Right lung (tissue), 5 donors: ENCODE data around the gene HOXB13. TPM values are rescaled to one million over a fixed set of nuclear protein-coding genes. Genes with fewer than 3 reads are reported as not detected.

Experiments
- DNase-seq, 2 donors: peaks; one replicate each; pipeline ENCODE4 v3.0.0-alpha.2; 2013
- polyA plus RNA-seq, 5 donors: library from polyadenylated mRNA; unstranded; fragments of 120-200 nt; gene quantifications; one replicate each; pipeline versions ENCODE4 v1.2.1 to v1.2.3, GENCODE V29; 2013; ENCODE audit warnings: inconsistent platforms in 1 of 5, low replicate concordance in 1 of 5; ENCODE audit not compliant: insufficient read length in 5 of 5, insufficient read depth in 1 of 5

The HOXB13 gene
- polyA plus RNA-seq, 5 donors: 0.10 TPM; not detected in 4

GRCh38 chr17:48711128-48711527 is 17.4 kb downstream of the HOXB13 start:
- no peak for DNase-seq

GRCh38 chr17:48704361-48705248 is 23.9 kb downstream of the HOXB13 start:
- DNase-seq: no peak

- no peak for DNase-seq
These were observed 26.6 kb downstream of the HOXB13 start for GRCh38 chr17:48701864-48702532.

- DNase-seq: no peak
These were observed 35.4 kb downstream of the HOXB13 start for GRCh38 chr17:48693178-48693577.

- DNase-seq: no peak
These were observed 36.5 kb downstream of the HOXB13 start for GRCh38 chr17:48692049-48692448.

- no peak for DNase-seq
These were observed 37.9 kb downstream of the HOXB13 start for GRCh38 chr17:48690655-48691054.

GRCh38 chr17:48681609-48682008 is 46.9 kb downstream of the HOXB13 start:
- DNase-seq: no peak

- no peak for DNase-seq
These were observed 49.0 kb downstream of the HOXB13 start for GRCh38 chr17:48679385-48680096.

- peak; percentile 19 to 35 for DNase-seq
These were observed 50.2 kb downstream of the HOXB13 start for GRCh38 chr17:48678141-48678971.

- no peak for DNase-seq
These were observed 51.5 kb downstream of the HOXB13 start for GRCh38 chr17:48676963-48677558.

Other genes with a start within 250 kb of the HOXB13 start
- gene HOXB1, start 197.7 kb downstream of the HOXB13 start, polyA plus RNA-seq: under 1 TPM in 4 of 5 donors, not detected in 1; 0.05 to 0.27 (median 0.16) TPM
- gene HOXB2, start 183.6 kb downstream of the HOXB13 start, polyA plus RNA-seq: 10 to 100 TPM; 25.8 to 37.5 (median 30.0) TPM
- 10 to 100 TPM; 10.7 to 14.3 (median 12.6) TPM for gene HOXB4, start 150.4 kb downstream of the HOXB13 start, polyA plus RNA-seq
- 10 to 100 TPM; 74.3 to 95.5 (median 89.1) TPM for gene HOXB3, start 138.5 kb downstream of the HOXB13 start, polyA plus RNA-seq
- 10 to 100 TPM; 28.0 to 34.6 (median 29.8) TPM for gene HOXB5, start 135.0 kb downstream of the HOXB13 start, polyA plus RNA-seq
- gene HOXB6, start 123.8 kb downstream of the HOXB13 start, polyA plus RNA-seq: 10 to 100 TPM; 11.9 to 14.9 (median 13.3) TPM
- 1 to 10 TPM; 6.2 to 8.7 (median 7.4) TPM for gene HOXB7, start 117.7 kb downstream of the HOXB13 start, polyA plus RNA-seq
- under 1 TPM; 0.33 to 0.70 (median 0.48) TPM for gene HOXB8, start 113.5 kb downstream of the HOXB13 start, polyA plus RNA-seq
- under 1 TPM in 1 of 5 donors, not detected in 4; 0.31 TPM for gene HOXB9, start 102.4 kb downstream of the HOXB13 start, polyA plus RNA-seq
- gene PRAC1, start 6.2 kb downstream of the HOXB13 start, polyA plus RNA-seq: not detected
- not detected for gene PRAC2, start 5.6 kb downstream of the HOXB13 start, polyA plus RNA-seq
- gene TTLL6, start 88.5 kb upstream of the HOXB13 start, polyA plus RNA-seq: 1 to 10 TPM in 4 of 5 donors, under 1 TPM in 1; 0.84 to 1.9 (median 1.6) TPM
- gene CALCOCO2, start 102.3 kb upstream of the HOXB13 start, polyA plus RNA-seq: 100 to 1,000 TPM in 4 of 5 donors, 10 to 100 TPM in 1; 86.0 to 124 (median 118) TPM
- 100 to 1,000 TPM in 1 of 5 donors, 10 to 100 TPM in 4; 78.4 to 114 (median 82.9) TPM for gene ATP5MC1, start 164.0 kb upstream of the HOXB13 start, polyA plus RNA-seq
- 100 to 1,000 TPM in 4 of 5 donors, 10 to 100 TPM in 1; 92.1 to 113 (median 104) TPM for gene UBE2Z, start 179.7 kb upstream of the HOXB13 start, polyA plus RNA-seq
- gene SNF8, start 216.1 kb upstream of the HOXB13 start, polyA plus RNA-seq: 10 to 100 TPM; 74.0 to 94.0 (median 79.7) TPM
- gene GIP, start 239.8 kb upstream of the HOXB13 start, polyA plus RNA-seq: under 1 TPM in 1 of 5 donors, not detected in 4; 0.14 TPM